Neural crest cell (in vitro differentiated cells): ENCODE results near the gene NONO. TPM values are rescaled to one million over a fixed set of nuclear protein-coding genes. Genes with fewer than 3 reads are reported as not detected.
"Not testable (repeated sequence)": the region's sequence is repeated elsewhere in the genome, so short reads cannot be mapped to it uniquely, and the experiment has no call there.

Experiments
- DNase-seq: peaks from one replicate; pipeline ENCODE4 v3.0.0; 2021; ENCODE audit warnings: low read depth, mixed read lengths, low spot score
- H3K27ac Mint-ChIP-seq: one replicate; pipeline ENCODE4 v1.8.0; 2021; ENCODE audit warnings: mild to moderate bottlenecking, mixed read lengths; ENCODE audit not compliant: unreplicated experiment
- H3K27me3 Mint-ChIP-seq: 2 replicates; pipeline ENCODE4 v1.8.0; 2021; ENCODE audit warnings: low read depth, mild to moderate bottlenecking, mixed read lengths
- H3K36me3 Mint-ChIP-seq: 2 replicates; pipeline ENCODE4 v1.8.0; 2021; ENCODE audit warnings: low read depth, mild to moderate bottlenecking, mixed read lengths
- H3K4me1 Mint-ChIP-seq: 2 replicates; pipeline ENCODE4 v1.8.0; 2021; ENCODE audit warnings: mixed read lengths
- H3K4me3 Mint-ChIP-seq: one replicate; pipeline ENCODE4 v1.8.0; 2021; ENCODE audit warnings: mild to moderate bottlenecking, mixed read lengths
- H3K9me3 Mint-ChIP-seq: 2 replicates; pipeline ENCODE4 v1.8.0; 2021; ENCODE audit warnings: mixed read lengths
- CTCF ChIP-seq: fragments of 200-600 bp; sonication (generic); conservative IDR thresholded peaks from 2 replicates; pipeline ENCODE4 v1.5.0; 2021; ENCODE audit warnings: antibody characterized with exemption, mild to moderate bottlenecking
- total RNA-seq: library from RNA; stranded (reverse); gene quantifications from 2 replicates; pipeline ENCODE4 v1.2.1, GENCODE V29; 2021

Gene NONO
- total RNA-seq, 1 donor from 2014 or later: 990 TPM

GRCh38 chrX:71326394-71326793, 43.0 kb downstream of the NONO start:
- Mint-ChIP-seq H3K4me1 (no peaks in the 10 kb centered on the region), H3K27ac (no peak overlapping the region), H3K9me3 (peaks cover 5% of the 10 kb centered on the region), H3K4me3 (no peak overlapping the region), H3K36me3 (peaks cover 12% of the 10 kb centered on the region), H3K27me3 (no peaks in the 10 kb centered on the region)
- DNase-seq: no peak
- no peak for TF ChIP-seq CTCF

- H3K4me1 Mint-ChIP-seq, H3K27ac Mint-ChIP-seq, H3K36me3 Mint-ChIP-seq, DNase-seq, H3K9me3 Mint-ChIP-seq, H3K27me3 Mint-ChIP-seq, H3K4me3 Mint-ChIP-seq: not testable (repeated sequence)
Observed at GRCh38 chrX:71349151-71349665, 65.8 kb downstream of the NONO start.

- H3K9me3 Mint-ChIP-seq, H3K27ac Mint-ChIP-seq, H3K4me1 Mint-ChIP-seq, H3K27me3 Mint-ChIP-seq, DNase-seq, H3K4me3 Mint-ChIP-seq, H3K36me3 Mint-ChIP-seq: not testable (repeated sequence)
Observed at GRCh38 chrX:71349867-71350266, 66.4 kb downstream of the NONO start.

Other genes with a start within 250 kb of the NONO start
- 77.5 and 78.3 TPM in 2 replicates for gene SNX12, start 215.3 kb upstream of the NONO start, total RNA-seq
- 10.1 and 12.0 TPM in 2 replicates for gene FOXO4, start 187.8 kb upstream of the NONO start, total RNA-seq
- gene CXorf65, start 176.9 kb upstream of the NONO start, total RNA-seq: not detected in 2 replicates
- not detected in 2 replicates for gene IL2RG, start 172.1 kb upstream of the NONO start, total RNA-seq
- gene MED12, start 165.0 kb upstream of the NONO start, total RNA-seq: 72.5 and 76.3 TPM in 2 replicates
- 29.5 and 31.5 TPM in 2 replicates for gene NLGN3, start 138.8 kb upstream of the NONO start, total RNA-seq
- 12.3 and 12.4 TPM in 2 replicates for gene GJB1, start 60.4 kb upstream of the NONO start, total RNA-seq
- gene ZMYM3, start 29.5 kb upstream of the NONO start, total RNA-seq: 85.2 and 87.1 TPM in 2 replicates
- 7.1 and 10.2 TPM in 2 replicates for gene ITGB1BP2, start 18.1 kb downstream of the NONO start, total RNA-seq
- gene TAF1, start 82.7 kb downstream of the NONO start, total RNA-seq: 31.9 and 37.1 TPM in 2 replicates
- gene OGT, start 249.5 kb downstream of the NONO start, total RNA-seq: 121 and 130 TPM in 2 replicates